Cardiac septum (tissue), 1 donor: ENCODE measurements around the gene BCCIP. TPM values are rescaled to one million over a fixed set of nuclear protein-coding genes. Genes with fewer than 3 reads are reported as not detected.

Source experiments
- DNase-seq: peaks from one replicate; pipeline ENCODE4 v3.0.0-alpha.2; 2020; ENCODE audit warnings: low spot score
- intact Hi-C: fragments of 100-400 bp; cut with DNase I; formaldehyde crosslinking; loops from one replicate; pipeline ENCODE4 v1.14.0; 2022
- microRNA-seq: library from miRNA; unstranded; fragments of <30 nt; microRNA quantifications from one replicate; pipeline ENCODE4 v1.2.0, GENCODE V29; 2020
- total RNA-seq: library from RNA; stranded (reverse); fragmentation: NEBNext Ultra II Directional; extraction: Animal tissue kit (Norgen Biotek cat#: 25700); gene quantifications from one replicate; pipeline ENCODE4 v1.2.1, GENCODE V29; 2021
- donor health status: DM: no; HTN: no; CAD: no.

Gene BCCIP
- total RNA-seq, 1 donor from 2014 or later: 41.8 TPM

DNA sequence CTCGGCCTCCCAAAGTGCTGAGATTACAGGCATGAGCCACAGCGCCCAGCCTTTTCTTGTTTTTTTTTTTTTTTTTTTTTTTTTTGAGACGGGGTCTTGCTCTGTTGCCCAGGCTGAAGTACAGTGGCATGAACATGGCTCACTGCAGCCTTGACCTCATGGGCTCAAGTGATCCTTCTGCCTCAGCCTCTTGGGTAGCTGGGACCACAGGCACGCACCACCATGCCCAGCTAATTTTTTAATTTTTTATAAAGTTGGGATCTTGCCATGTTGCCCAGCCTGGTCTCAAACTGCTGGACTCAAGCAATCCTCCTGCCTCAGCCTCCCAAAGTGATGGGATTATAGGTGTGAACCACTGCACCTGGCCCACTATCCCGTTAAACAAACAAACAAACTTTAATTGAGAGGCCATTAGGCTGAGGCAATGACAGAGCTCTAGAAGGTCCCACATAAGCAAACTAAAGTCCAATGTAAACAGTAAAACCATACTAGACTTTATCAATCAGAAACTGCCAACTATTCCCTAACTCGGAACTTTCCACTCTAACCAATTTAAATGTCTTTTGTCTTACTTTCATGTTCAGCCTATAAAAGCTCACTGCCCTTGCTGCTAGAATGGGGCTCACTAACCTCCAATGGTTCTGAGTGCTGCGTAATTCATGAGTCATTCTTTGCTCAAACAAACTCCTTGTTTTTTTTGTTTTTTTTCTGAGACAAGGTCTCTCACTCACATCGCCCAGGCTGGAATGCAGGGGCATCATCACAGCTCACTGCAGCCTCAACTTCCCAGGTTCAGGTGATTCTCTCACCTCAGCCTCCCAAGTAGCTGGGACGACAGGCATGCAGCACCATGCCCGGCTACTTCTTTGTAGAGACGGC lies 55.9 kb downstream of the BCCIP start:
- intact Hi-C loops: no loop called here

DNA sequence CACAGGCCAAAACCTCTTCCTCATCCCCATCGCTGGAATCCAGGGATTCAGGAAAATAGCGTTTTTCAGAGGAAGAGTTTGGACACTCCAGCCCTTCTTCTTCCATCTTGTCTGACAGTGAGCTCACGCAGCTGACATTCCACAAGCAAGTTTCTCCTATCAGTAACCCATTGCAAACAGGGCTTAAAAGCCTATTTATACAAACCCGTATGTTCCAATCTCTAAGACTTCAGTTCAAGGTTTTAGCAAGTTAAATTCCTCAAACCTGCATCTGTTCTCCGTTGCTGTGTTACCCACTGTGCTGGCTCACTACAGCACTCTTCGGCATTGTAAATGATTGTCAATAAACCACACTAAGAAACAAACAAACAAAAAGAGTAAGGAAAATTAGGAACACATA lies 57.4 kb downstream of the BCCIP start:
- intact Hi-C loops: no loop called here
- no peak for DNase-seq

More for the DNA sequence above, 55.9 kb downstream of the BCCIP start:
- DNase-seq: no peak

DNA sequence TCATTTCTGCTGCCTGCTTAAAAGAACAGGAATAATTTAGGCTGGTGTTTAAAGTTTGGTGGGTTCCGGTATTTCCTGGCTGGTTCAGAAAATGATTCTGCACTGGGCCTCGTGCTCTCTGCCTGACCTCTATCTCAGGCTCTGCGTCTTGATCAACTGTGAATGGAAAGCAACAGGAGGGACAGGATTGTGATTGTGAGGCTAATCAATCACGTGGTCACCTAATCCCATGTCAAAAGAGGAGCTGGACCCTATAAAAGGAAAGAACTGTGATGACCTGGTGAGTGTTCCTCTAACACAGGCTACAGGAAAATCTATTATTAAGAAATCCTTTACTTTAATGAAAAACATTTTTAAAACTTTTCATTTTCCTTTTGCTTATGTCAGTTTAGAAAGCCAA lies 57.8 kb downstream of the BCCIP start, which contains the start of gene DHX32:
TSS of gene DHX32 (minus strand) at position 101 of the 400 bp plus-strand sequence. CDS start 468 bp downstream, outside the sequence.
- intact Hi-C loops: no loop called here
- DNase-seq: no peak

DNA sequence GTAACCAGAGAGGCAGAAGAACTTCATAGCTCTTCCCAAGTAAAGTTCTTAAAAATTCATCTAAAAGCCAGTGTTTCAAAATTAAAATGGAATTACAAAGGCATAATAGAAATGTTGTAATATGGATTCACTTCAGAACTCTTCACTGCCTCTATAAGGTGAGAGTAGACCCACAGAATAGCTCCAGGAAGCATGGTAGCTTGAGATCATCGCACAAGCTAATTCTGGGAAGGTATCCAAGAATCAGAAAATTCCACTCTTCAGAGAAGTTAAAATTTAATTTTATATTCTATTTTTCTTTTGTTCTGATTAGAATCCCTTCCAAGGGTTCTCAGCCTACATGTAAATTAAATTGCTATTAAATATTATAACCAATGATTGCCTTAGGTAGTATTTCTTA lies 59.2 kb downstream of the BCCIP start:
- intact Hi-C loops: no loop called here

DNA sequence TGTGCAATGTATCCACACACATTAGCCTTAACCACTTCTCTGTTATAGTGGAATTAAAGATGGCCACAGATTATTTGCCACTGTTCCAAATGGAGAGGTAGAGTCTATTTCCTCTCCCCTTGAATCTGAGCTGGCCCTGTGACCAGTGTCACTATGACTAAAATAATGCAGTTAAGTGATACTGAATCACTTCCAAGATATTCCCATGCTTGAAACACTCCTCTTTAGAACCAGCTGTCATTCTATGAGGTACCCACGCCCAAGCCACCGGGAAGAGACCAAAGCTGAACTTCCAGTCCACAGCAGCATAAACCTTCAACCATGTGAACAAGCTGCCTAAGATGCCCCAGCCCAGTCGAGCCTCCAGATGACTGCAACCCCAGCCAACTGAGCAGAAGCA lies 59.9 kb downstream of the BCCIP start:
- intact Hi-C loops: no loop called here
- DNase-seq: no peak

More for the DNA sequence above, 59.2 kb downstream of the BCCIP start:
- no peak for DNase-seq

Small RNA genes within 50 kb of the gene (microRNA-seq; reads per million reads assigned to microRNA genes)
- gene MIR4484: 1.8 reads per million

Other genes starting within 250 kb of the BCCIP start
- gene TEX36, start 140.4 kb upstream of the BCCIP start, total RNA-seq: not detected
- 8.6 TPM for gene EDRF1, start 103.8 kb upstream of the BCCIP start, total RNA-seq
- gene MMP21, start 47.7 kb upstream of the BCCIP start, total RNA-seq: not detected
- 69.5 TPM for gene UROS, start 288 bp upstream of the BCCIP start, total RNA-seq
- gene DHX32, start 57.7 kb downstream of the BCCIP start, total RNA-seq: 45.1 TPM
- gene FANK1, start 73.0 kb downstream of the BCCIP start, total RNA-seq: 0.43 TPM